GM18505 (cell line): ENCODE data around the gene CROCC.

ENCODE experiments used
- ATAC-seq: cut with Tn5 transposase; IDR thresholded peaks from one replicate; pipeline ENCODE4 v1.9.1; 2021; ENCODE audit not compliant: unreplicated experiment
- POLR2A ChIP-seq: IDR thresholded peaks from 4 replicates; pipeline ENCODE4 v1.6.1; 2011; ENCODE audit warnings: borderline replicate concordance; ENCODE audit not compliant: insufficient read depth, insufficient read length; ENCODE audit errors: extremely low read depth

CROCC gene

DNA sequence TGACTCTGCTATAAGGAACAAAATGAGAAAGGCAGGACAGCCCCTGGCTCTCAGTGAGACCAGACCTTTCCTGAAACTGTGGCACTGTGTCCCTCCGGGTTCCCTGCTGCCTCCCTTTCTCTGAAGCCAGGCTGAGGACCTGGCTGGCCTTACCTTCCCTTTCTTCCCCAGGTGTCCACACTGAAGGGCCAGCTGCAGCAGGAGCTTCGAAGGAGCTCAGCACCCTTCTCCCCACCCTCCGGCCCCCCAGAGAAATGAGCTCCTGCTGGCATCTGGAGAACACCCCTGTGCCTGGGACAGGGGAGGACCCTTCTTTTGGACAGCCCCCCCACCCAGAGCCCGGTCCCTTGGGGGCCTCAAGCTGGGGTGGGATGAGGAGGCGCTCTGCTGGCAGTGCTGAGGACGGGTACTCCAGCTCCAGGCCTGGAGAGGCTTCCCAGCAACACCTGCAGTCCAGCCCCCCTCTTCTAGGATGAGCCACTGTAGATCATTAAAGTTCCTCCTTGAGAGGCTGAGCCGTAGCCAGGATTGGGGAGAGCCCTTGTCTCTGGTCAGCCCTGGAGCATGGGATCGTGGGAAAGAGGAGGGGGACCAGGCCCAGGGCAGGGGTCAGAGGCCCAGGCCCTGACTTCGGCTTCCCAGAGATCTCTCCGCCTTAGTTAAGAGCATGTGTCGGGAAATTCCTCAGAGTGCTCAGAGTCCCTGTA, 50.6 kb downstream of the CROCC start:
- no peak for ATAC-seq
- no peak for TF ChIP-seq POLR2A

DNA sequence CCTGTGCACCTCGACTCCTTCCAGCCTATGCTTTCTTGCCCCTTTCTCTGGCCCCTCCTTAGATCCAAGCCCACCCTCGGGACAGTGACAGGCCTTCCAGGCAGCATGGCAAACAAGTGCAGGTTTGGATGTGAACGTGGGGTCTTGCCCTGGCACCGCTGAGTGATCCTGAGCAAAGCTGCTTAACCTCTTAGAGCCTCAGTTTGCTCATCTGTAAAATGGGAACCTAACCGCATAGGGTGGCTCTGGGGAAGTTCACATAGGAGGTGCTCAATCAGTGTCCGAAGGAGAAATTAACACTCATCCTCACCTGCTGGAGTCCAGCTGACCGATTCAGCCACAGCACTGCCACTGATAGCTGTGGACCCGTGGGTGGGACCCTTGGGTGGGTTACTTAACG, 51.5 kb downstream of the CROCC start:
- TF ChIP-seq POLR2A: no peak
- no peak for ATAC-seq

DNA sequence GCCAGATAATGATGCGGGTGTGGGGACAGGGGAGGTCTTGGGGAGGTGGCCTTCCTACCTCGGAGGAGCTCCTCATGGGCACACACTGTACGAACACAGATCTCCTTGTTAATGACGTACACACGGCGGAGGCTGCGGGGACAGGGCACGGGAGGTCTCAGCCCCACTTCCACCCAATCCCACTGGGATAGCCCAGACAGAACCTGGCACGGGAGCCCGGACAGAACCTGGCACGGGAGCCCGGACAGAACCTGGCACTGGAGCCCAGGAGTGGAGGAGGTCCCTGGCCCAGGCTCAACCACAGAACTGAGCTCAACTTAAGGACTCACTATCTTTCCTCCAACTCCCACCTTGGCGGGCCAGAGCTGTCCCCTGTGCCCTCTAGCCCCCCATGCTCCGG, 53.5 kb downstream of the CROCC start:
- TF ChIP-seq POLR2A: no peak
- no peak for ATAC-seq

DNA sequence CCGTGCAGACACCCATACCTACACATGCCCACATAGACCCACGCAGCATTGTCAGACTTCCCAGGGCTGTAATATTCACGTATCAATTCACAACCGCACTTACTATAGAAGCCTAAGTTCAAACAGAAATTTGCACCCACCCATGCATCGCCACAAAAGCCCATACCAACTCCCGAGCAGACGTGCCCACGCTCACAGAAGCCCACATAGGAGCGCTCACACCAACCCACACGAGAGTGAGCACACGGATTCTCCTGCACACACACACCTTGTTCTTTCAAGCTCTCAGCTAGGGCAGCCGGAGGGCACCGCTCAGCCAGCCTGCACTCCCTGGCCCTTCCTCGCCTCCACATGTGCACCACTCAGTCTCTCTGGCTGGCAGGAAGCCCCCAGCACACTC, 54.1 kb downstream of the CROCC start:
- no peak for TF ChIP-seq POLR2A
- no peak for ATAC-seq

DNA sequence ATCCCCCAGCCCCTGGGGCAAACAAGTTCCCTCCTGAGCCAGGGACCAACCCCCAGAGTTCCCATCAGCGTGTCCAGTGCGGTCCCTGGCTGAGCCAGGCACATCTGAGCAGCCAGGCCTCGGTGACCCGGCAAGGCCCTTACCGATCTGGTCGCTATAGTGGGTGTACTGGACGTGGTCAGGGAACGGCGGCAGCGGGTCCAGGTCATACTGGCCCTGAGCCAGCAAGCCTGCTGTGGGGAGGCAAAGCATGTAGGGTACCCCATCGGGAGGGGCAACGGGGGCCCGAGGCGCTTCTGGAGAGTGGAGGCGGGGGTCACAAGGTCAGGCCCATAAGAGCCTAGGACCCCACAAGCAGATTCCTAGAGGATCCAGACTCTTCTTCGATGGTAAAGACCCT, 55.2 kb downstream of the CROCC start:
- TF ChIP-seq POLR2A: no peak
- no peak for ATAC-seq

DNA sequence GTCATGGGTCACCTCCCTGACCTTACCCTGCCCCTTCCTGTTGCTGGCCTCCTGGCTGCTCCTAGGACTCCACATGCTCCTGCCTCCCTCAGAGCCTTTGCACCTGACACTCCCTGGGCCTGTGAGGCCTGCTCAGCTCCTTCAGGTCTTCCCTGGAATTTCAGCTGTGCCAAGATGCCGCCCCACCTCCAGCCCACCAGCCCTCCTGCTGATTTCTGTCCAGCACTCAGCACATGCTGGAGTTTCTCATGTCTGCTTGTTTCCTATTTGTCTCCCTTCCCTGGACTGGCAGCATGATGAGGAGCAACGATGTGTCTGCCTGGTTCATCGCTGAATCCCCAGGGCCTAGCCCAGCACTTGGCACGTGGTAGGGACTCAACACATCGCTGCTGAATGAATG, 55.6 kb downstream of the CROCC start:
- TF ChIP-seq POLR2A: no peak
- no peak for ATAC-seq

DNA sequence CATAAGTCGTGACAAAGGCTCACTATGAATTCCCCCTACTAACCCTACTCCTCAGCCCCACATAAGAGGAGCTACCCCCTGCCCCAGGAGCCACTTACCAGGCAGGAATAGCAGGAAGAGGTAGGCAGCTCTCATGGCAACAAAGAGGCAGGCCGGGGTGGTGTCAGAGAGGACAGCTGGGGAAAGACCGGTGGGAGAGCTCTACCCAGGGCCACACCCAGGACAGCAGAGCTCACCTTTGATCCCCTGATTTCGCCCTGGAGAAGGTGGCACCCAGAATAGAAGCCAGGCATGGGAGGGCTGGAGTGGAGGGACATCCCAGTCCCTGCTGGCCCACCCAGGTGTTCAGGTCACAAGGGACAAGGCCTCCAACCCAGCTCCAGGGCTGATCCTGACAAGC, 56.4 kb downstream of the CROCC start:
- no peak for ATAC-seq
- no peak for TF ChIP-seq POLR2A

DNA sequence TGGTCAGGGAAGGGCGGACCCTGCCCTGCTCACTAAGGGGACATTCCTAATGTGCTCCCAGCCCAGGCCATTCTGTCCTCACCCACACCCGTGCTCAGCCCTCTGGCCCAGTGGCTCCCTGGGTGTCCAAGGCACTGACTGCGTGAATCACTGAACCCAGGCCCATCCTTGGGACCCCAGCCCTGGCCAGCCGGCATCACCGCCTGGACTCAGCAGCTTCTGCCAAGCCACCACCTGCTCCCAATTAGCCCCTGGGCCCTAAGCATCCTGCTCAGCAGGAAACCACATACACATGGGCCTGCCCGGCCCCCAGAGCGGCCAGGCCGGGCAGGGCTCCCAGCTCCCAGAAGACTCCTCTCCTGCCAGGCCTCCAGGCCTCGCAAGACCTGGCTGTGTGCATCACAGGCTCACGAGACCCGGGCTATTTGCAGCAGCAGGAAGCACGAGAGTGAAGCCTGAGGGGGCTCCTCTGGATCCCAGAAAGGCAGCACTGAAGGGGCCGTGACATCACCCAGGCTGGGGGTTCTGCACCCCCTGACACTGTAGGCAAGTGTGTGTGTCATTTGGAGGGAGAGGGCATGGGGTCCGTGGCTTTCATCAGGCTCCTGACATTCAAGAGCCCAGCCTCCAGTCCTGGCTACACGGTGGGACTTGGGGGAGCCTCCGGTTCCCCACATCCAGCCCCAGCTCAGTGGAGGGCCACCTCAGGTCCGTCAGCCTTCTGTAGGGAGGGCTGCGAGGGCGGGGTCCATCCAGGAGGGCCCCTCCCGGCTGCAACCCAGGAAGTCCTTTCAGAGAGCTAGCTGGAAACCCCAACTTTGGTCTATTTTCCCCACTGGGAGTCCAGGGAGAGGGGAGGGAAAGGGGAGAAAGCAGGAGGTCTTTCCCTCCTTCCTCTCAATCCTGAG, 57.1 kb downstream of the CROCC start:
- ATAC-seq: no peak
- TF ChIP-seq POLR2A: no peak

DNA sequence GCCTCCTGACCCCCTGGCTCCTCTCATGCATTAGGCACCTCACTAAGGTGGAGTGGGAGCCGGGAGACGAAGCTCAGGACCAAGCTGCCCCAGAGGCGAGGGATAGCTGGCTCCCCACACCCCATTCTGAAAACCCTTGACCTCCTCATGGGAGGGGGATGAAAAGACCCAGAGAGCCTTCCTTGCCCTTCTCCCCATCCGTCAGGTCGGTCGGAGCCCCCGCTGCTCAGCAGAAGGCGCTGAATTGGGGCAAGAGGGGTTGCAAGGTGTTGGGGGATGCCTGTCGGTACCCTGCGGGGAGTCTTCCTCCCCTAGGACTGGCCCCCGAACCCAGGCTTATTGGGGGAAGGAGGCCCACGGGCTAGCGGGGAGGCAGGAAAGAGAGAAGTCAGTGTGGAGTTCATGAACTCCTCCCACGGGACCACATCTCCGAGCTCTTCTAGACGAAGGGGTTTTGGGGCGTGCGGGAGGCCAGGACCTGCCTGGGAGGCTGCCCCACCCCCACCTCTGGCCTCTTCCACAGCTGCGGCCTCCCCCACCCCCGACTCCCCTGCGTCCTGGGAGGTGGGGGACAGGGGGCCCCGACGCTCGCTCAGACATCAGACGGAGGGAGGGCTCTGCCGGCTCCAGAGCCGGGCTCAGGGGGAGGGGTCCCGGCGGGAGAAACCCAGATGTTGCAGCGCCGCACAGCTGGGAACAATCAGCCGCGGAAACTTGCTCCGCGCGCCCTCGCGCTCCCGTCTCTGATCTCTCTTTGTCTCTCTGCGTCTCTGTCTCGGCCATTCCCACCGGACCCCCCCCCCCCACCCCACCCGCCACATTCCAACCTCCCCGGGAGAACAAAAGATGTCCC, 58.0 kb downstream of the CROCC start:
- no peak for TF ChIP-seq POLR2A
- ATAC-seq: no peak

DNA sequence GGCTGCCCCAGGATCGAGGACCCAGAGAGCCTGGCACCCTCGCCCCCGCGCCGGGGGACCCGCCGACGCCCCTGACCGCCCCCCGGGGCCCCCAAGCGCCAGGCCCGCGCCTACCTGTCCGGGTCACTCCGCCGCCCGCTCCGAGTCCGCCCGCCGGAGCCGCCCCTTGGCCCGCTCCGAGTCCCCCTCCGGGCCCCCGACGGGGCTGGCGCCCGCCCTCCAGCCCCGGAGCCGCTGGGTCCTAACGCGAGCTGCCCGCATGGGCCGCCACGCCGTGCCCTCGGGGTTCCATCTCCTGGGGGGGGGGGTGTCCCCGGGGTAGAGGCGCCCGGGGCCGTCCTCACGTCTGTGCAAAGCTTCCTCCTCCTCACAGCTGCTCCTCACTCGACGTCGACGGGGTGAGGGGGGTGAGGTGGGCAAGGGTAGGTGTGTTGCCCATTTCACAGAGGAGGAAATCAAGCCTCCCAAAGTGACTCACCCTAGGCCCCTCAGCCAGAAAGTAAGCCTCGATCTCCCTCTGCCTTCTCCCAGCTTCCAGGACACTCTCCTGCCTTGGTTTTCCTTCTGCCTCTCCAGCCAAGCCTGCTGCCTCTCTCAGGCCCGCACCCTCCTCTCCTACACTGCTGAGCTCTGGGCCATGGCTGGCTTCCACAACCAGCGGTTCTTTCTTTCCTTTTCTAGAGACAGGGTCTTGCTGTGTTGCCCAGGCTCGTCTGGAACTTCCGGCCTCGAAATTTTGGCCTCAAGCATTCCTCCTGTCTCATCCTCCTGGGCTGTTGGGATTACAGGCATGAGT, 58.9 kb downstream of the CROCC start, which contains the start of gene MFAP2:
Gene MFAP2, minus strand, starts transcription at position 148 of the 796 bp plus-strand sequence. CDS start 2,347 bp downstream, outside the sequence.
- no peak for TF ChIP-seq POLR2A
- no peak for ATAC-seq

DNA sequence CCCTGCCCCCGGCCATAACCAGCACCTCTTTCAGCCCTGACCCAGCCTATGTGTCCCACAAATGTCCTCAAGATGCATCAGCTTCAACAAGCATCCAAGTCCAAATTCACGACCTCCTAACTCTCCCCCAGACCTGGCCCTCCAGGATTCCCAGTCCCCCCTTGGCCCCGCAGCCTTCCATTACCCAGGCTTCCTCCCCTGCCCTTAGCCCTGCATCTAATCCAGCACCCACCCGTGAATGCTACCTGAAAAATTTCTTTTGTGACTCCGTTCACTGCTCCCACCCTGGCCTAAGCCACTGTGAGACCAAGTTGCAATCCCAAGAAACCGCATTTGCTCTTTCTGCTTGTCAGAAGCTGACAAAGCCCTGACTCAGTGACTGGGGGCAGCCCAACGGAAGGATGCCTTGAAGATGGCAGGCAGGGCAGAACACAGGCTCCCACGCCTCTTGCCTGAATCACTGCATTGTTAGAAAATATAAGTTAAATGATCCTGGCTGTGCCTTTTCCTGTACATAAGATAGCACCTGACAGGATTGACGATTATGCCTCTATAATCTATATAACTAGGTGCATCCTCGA, 59.6 kb downstream of the CROCC start:
- ATAC-seq: no peak
- no peak for TF ChIP-seq POLR2A

DNA sequence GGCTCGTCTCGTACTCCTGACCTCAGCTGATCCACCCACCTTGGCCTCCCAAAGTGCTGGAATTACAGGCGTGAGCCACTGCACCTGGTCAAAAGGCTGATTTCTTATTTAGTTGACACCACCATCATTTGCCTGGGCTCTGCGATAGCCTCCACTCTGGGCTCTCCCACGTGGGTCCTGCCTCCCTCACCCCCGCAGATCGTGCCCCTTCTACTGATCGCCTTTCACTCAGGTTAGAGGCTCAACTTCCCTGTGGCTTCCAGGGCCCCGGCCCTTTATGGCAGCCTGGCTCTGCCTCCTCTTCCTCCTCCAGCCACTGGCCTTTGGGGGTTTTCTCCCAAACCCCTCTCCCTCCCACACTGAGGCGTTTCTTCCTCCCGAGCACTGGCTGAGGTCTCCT, 61.2 kb downstream of the CROCC start:
- no peak for ATAC-seq
- no peak for TF ChIP-seq POLR2A
